Stomach smooth muscle (tissue), 2 donors: Measurements from ENCODE around the gene C16orf92.

Experiments
- H3K27ac ChIP-seq: one replicate; pipeline ENCODE4 v1.7.0; 2013; ENCODE audit warnings: mild to moderate bottlenecking, low read length, inconsistent platforms
- H3K27me3 ChIP-seq, 2 donors: one replicate each; pipeline ENCODE4 v1.7.0; 2013; ENCODE audit warnings: low read length in 2 of 2; ENCODE audit not compliant: insufficient read depth in 2 of 2, control insufficient read depth in 1 of 2
- H3K36me3 ChIP-seq, 2 donors: one replicate each; pipeline ENCODE4 v1.7.0; 2013; ENCODE audit warnings: low read length in 2 of 2; ENCODE audit not compliant: control insufficient read depth in 2 of 2, insufficient read depth in 2 of 2
- H3K4me1 ChIP-seq: one replicate; pipeline ENCODE4 v1.7.0; 2013; ENCODE audit warnings: low read length; ENCODE audit not compliant: control insufficient read depth, insufficient read depth
- H3K4me3 ChIP-seq, 2 donors: one replicate each; pipeline ENCODE4 v1.7.0; 2013; ENCODE audit warnings: low read length in 2 of 2
- H3K9ac ChIP-seq, 2 donors: one replicate each; pipeline ENCODE4 v1.7.0; 2013; ENCODE audit warnings: low read length in 2 of 2, mild to moderate bottlenecking in 1 of 2
- H3K9me3 ChIP-seq, 2 donors: one replicate each; pipeline ENCODE4 v1.7.0; 2013; ENCODE audit warnings: low read length in 2 of 2; ENCODE audit not compliant: control insufficient read depth in 2 of 2
- donor health status: healthy.
- donor health status: Pancreatic carcinoma.

Gene C16orf92

GRCh38 chr16:30022887-30023286 is at the start of gene C16orf92:
TSS of gene C16orf92 (plus strand) at chr16:30023198. CDS start at chr16:30023341, 143 bp downstream.
- peaks cover 5 to 6% of the 10 kb centered on the region in 2 donors for H3K27me3 ChIP-seq
- peaks cover 13% of the 10 kb centered on the region for H3K4me1 ChIP-seq
- H3K9ac ChIP-seq = no peak within 1 kb of the TSS
- H3K36me3 ChIP-seq = no peaks in the 10 kb centered on the region
- H3K27ac ChIP-seq = no peak within 1 kb of the TSS
- H3K4me3 ChIP-seq = no peak within 1 kb of the TSS
- no peaks in the 10 kb centered on the region for H3K9me3 ChIP-seq

DNA sequence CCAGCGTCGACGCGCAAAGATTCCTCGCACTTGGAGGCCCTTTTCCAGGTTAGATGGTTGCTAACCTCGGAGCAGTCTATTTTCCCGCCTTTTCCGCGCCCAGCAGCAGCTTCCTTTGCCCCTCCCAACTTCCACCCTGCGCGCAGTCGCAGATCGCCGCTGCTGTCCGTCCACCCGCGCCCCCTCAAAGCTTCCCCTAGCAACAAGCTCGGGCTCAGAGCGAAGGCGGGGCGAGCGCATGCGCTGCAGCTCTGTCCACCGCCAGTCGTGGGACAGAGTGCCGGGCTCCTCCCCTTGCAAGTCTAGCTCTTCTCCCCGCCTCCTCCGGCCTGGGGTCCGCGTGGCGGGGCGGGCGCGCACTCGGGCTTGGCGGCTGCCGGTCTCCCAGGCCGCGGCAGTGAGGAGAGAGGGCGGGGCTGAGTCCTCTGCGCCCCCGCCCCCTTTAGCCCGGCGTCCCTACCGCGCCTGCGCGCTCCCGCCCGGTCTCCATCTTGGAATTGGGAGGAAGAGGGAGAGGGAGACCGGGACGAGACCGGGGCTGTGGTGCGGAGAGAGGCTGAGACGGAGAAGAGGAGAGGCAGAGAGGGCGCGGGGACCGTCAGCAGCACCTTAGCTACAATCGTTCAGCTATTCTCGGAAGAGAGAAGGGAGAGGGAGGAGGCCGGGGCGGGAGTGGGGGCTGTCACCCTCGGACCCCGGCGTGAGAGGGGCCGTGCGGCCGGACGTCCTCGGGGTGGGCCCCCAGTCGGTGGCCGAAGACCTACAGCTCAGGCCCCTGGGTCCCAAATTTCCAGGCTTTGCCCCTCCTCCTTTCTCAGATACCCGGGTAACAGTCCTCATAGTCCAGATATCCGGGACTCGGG is 49.4 kb upstream of the C16orf92 start, which contains the start of gene TAOK2:
TSS of gene TAOK2 (plus strand) at position 485 of the 863 bp plus-strand sequence. CDS start 3,905 bp downstream, outside the sequence.
- H3K36me3 ChIP-seq = peaks cover 17 to 22% of the 10 kb centered on the region in 2 donors
- no peaks in the 10 kb centered on the region for H3K27me3 ChIP-seq
- peaks cover 36% of the 10 kb centered on the region for H3K4me1 ChIP-seq
- H3K9me3 ChIP-seq = no peaks in the 10 kb centered on the region
- peak within 1 kb of the TSS; percentile 89 to 93 for H3K4me3 ChIP-seq
- H3K27ac ChIP-seq = peak within 1 kb of the TSS; percentile 85
- H3K9ac ChIP-seq = peak within 1 kb of the TSS; percentile 93 to 97

- Histone ChIP-seq H3K27me3 (no peaks in the 10 kb centered on the region), H3K9me3 (no peaks in the 10 kb centered on the region), H3K36me3 (peaks cover 24 to 26% of the 10 kb centered on the region in 2 donors), H3K4me1 (peaks cover 36% of the 10 kb centered on the region), H3K9ac (peak overlapping the region; percentile 93 to 97), H3K27ac (peak overlapping the region; percentile 85), H3K4me3 (peak overlapping the region; percentile 89 to 93)
Measured at GRCh38 chr16:29974291-29975133, 48.5 kb upstream of the C16orf92 start.

GRCh38 chr16:29975134-29975538 is 47.9 kb upstream of the C16orf92 start:
- Histone ChIP-seq H3K27me3 (no peaks in the 10 kb centered on the region), H3K9me3 (no peaks in the 10 kb centered on the region), H3K27ac (peak overlapping the region; percentile 0), H3K4me3 (peak overlapping the region; percentile 89 to 93), H3K9ac (peak overlapping the region; percentile 93 to 97), H3K36me3 (peaks cover 27 to 29% of the 10 kb centered on the region in 2 donors), H3K4me1 (peaks cover 36% of the 10 kb centered on the region)

GRCh38 chr16:29975811-29976511 is 47.0 kb upstream of the C16orf92 start:
- Histone ChIP-seq H3K4me1 (peaks cover 36% of the 10 kb centered on the region), H3K4me3 (peak overlapping the region; percentile 89 to 93), H3K9ac (peak overlapping the region; percentile 0 to 22), H3K9me3 (no peaks in the 10 kb centered on the region), H3K36me3 (peaks cover 34% of the 10 kb centered on the region in 2 donors), H3K27ac (peak overlapping the region; percentile 24), H3K27me3 (no peaks in the 10 kb centered on the region)

DNA sequence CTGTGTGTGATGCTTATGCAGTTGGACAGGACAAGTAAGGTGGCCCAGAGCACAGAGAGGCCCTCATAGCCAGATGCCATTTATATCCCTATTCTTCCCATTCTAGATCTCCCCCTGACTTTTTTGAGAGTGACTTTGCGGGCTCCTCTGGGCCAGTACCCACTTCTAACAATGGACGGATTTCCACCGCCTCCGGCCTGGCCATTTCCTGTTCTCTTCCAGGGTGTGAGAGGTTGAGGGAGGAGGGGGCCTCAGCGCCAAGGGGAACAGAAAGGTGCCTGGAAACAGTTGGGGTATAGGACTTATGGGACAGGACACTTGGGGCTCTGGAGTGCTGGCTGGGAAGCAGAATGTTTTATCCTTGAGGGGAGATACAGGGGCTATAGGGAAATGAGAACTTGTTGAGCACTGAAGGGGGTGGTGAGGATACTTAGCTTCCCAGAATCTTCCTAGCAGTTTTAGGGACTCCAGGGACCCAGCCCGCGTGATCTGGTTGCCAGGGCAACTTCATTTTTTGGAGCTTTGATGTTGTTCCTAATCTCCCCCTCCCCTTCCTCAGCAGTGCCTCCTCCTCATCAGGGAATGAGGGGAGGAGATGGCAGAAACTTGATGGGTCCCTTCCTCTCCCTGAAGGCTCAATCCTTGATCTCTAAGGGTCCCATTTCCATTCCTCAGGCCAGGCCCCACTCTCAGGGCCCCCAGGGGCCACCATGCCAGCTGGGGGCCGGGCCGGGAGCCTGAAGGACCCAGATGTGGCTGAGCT is 45.8 kb upstream of the C16orf92 start:
- Histone ChIP-seq H3K27ac (peak overlapping the region; percentile 24), H3K27me3 (no peaks in the 10 kb centered on the region), H3K9me3 (no peaks in the 10 kb centered on the region), H3K9ac (no peak overlapping the region), H3K4me1 (peaks cover 36% of the 10 kb centered on the region), H3K36me3 (peaks cover 41 to 42% of the 10 kb centered on the region in 2 donors), H3K4me3 (peak overlapping the region; percentile 1 to 93)

DNA sequence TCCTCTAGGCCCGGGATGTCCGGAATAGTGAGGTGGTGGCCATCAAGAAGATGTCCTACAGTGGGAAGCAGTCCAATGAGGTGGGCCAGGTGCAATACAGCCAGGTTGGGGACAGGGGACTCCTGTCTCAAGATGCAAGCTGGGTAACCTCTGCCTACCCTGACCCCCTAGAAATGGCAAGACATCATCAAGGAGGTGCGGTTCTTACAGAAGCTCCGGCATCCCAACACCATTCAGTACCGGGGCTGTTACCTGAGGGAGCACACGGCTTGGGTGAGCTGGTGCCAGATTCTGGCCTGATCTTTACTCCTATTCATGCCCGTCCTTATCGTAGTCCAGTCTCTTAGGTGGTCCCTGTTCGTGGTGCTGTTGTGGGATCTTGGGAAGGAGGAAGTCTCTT is 44.9 kb upstream of the C16orf92 start:
- no peaks in the 10 kb centered on the region for H3K9me3 ChIP-seq
- no peak overlapping the region for H3K4me3 ChIP-seq
- H3K9ac ChIP-seq = no peak overlapping the region
- peak overlapping the region; percentile 24 for H3K27ac ChIP-seq
- H3K4me1 ChIP-seq = peaks cover 33% of the 10 kb centered on the region
- no peaks in the 10 kb centered on the region for H3K27me3 ChIP-seq
- H3K36me3 ChIP-seq = peaks cover 48 to 49% of the 10 kb centered on the region in 2 donors

DNA sequence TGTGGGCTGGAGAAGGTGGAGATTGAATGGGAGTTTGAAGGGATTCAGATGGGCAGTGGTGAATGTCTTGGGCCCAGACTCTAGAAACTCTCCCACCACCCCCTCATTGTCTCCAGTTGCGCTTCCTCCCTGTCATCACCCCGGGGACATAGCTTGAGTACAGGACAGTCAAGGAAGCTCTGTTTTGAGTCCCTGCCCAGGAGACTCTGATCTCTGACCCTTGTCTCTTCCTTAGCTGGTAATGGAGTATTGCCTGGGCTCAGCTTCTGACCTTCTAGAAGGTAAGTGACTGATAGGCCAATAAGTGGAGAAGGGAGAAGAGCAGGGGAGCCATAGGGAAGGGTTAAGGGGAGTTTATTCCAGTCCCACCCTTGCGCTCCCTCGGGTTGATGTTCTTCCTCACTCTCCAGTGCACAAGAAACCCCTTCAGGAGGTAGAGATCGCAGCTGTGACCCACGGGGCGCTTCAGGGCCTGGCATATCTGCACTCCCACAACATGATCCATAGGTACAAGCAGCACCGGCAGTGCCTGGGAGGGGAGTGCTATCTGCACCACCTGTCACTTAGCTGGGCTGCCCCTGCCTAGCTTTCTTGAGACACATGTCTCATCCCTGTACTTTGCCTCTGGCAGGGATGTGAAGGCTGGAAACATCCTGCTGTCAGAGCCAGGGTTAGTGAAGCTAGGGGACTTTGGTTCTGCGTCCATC is 44.3 kb upstream of the C16orf92 start:
- H3K27ac ChIP-seq = peak overlapping the region; percentile 11
- H3K9me3 ChIP-seq = no peaks in the 10 kb centered on the region
- H3K4me3 ChIP-seq = no peak overlapping the region
- no peaks in the 10 kb centered on the region for H3K27me3 ChIP-seq
- no peak overlapping the region for H3K9ac ChIP-seq
- peaks cover 31% of the 10 kb centered on the region for H3K4me1 ChIP-seq
- H3K36me3 ChIP-seq = peaks cover 54 to 56% of the 10 kb centered on the region in 2 donors

DNA sequence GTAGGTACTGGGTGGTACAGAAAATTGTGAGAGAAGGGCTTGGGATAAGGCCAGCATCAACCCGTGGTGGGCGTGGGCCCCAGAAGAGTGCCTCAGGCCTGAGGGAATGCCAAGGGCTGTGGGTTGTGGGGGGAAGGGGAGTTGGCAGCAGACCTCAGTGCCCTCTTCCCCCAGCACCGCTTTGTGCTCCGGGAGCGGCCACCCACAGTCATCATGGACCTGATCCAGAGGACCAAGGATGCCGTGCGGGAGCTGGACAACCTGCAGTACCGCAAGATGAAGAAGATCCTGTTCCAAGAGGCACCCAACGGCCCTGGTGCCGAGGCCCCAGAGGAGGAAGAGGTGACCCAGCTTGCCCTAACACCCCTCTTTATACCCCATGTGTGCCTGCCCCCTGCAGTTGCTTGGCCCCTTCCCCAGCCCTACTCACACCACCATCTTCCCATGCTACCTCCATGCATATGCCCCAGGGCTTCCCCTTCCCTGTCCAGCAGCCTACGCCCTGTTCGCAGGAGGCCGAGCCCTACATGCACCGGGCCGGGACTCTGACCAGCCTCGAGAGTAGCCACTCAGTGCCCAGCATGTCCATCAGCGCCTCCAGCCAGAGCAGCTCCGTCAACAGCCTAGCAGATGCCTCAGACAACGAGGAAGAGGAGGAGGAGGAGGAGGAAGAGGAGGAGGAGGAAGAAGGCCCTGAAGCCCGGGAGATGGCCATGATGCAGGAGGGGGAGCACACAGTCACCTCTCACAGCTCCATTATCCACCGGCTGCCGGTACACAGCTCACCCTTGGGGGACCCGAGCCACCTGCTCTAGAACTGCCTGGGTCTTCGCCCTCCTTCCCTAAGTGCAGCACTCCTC is 40.2 kb upstream of the C16orf92 start:
- Histone ChIP-seq H3K27me3 (no peaks in the 10 kb centered on the region), H3K36me3 (peaks cover 83 to 89% of the 10 kb centered on the region in 2 donors), H3K4me1 (no peaks in the 10 kb centered on the region), H3K4me3 (no peak overlapping the region), H3K9ac (no peak overlapping the region), H3K9me3 (no peaks in the 10 kb centered on the region), H3K27ac (no peak overlapping the region)
